Endothelial cell of umbilical vein (primary cell): ENCODE measurements around the gene DEFB124.

Experiments used
- EZH2 ChIP-seq: IDR thresholded peaks from 2 replicates; pipeline ENCODE4 v1.6.1; 2012; ENCODE audit warnings: borderline replicate concordance, low read depth, mild to moderate bottlenecking, moderate library complexity, low read length, inconsistent platforms; ENCODE audit not compliant: severe bottlenecking
- JUN ChIP-seq: IDR thresholded peaks from 2 replicates; pipeline ENCODE4 v1.6.1; 2011; ENCODE audit warnings: borderline replicate concordance, low read depth; ENCODE audit not compliant: insufficient read length, insufficient read depth
- POLR2A ChIP-seq: IDR thresholded peaks from 2 replicates; pipeline ENCODE4 v1.6.1; 2012; ENCODE audit warnings: low read depth, mild to moderate bottlenecking, control low read depth, low read length
- POLR2AphosphoS5 ChIP-seq: IDR thresholded peaks from 2 replicates; pipeline ENCODE4 v1.6.1; 2012; ENCODE audit warnings: low read depth, mild to moderate bottlenecking, control low read depth, low read length, moderate library complexity; ENCODE audit not compliant: insufficient read depth
- TF ChIP-seq, protein P1 (sequence below), 2 donors: IDR thresholded peaks; 1 replicate in 1 of 2; 2 replicates in 1 of 2; pipeline ENCODE4 v1.5.1; 2011; ENCODE audit warnings: low read length in 2 of 2, mild to moderate bottlenecking in 2 of 2, moderate library complexity in 2 of 2, control low read depth in 1 of 2, inconsistent platforms in 1 of 2, low read depth in 1 of 2; ENCODE audit not compliant: insufficient read depth in 1 of 2; ENCODE audit errors: extremely low read depth in 1 of 2
- TF ChIP-seq, protein P2 (sequence below): IDR thresholded peaks from 2 replicates; pipeline ENCODE4 v1.6.1; 2011; ENCODE audit not compliant: insufficient read depth, insufficient read length

DNA sequence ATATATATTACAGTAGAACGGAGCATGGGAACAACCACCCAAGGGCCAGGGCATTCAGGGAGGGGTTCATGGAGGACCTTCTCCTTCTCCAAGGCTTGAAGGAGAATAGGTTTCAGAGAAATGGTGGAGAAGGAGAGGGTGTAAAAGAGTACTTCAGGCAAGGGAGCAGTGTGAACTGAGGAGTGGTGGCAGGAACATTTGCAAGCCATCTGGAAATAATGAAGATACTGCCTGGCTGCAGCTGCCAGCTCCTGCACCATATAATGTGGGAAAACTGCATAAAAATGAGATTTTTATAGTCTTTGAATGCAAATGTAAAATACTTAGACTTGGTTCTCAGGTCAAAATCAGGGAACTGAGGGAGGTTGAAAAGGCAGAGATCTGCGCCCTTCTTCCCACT, 59.3 kb downstream of the DEFB124 start:
- TF ChIP-seq, protein P1, sequence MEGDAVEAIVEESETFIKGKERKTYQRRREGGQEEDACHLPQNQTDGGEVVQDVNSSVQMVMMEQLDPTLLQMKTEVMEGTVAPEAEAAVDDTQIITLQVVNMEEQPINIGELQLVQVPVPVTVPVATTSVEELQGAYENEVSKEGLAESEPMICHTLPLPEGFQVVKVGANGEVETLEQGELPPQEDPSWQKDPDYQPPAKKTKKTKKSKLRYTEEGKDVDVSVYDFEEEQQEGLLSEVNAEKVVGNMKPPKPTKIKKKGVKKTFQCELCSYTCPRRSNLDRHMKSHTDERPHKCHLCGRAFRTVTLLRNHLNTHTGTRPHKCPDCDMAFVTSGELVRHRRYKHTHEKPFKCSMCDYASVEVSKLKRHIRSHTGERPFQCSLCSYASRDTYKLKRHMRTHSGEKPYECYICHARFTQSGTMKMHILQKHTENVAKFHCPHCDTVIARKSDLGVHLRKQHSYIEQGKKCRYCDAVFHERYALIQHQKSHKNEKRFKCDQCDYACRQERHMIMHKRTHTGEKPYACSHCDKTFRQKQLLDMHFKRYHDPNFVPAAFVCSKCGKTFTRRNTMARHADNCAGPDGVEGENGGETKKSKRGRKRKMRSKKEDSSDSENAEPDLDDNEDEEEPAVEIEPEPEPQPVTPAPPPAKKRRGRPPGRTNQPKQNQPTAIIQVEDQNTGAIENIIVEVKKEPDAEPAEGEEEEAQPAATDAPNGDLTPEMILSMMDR (IDR thresholded peaks at IDR 0.05; ENCODE audit: extremely low read depth in 1 of 2, insufficient read depth in 1 of 2, low read depth in 1 of 2, low read length in 2 of 2): no peak
- TF ChIP-seq, protein P2, sequence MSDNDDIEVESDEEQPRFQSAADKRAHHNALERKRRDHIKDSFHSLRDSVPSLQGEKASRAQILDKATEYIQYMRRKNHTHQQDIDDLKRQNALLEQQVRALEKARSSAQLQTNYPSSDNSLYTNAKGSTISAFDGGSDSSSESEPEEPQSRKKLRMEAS: no peak
- TF ChIP-seq EZH2: no peak
- TF ChIP-seq POLR2A: no peak
- TF ChIP-seq POLR2AphosphoS5: no peak
- no peak for TF ChIP-seq JUN
